SKM-1 (cell line): Measurements from ENCODE around the gene NRL.
A peak's percentile ranks its signal among the peaks of the same experiment; 100 is the strongest.

Experiments
- DNase-seq: peaks from one replicate; lab custom pipeline; 2025; ENCODE audit not compliant: unreplicated experiment; lab: John Stamatoyannopoulos, UW

Gene NRL

DNA sequence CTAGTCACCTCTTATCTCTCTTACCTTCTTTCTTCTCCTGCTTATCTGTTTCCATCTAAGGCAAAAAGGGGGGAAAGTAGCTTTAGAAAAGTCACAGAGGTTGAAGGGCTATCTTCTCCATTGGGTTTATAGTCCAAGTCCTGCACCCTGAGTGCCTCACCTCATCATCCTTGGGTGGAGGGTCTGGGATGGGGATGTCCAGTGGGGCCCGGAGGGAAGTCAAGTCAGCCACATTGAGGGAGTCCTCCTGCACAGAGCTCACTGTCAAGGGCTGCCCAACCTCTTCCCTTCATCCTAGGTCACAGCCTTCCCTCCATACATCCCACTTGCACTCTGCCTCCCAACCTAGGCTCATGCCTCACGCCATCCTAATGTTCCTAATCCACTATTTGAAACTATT, 30.5 kb upstream of the NRL start:
- no peak for DNase-seq

DNA sequence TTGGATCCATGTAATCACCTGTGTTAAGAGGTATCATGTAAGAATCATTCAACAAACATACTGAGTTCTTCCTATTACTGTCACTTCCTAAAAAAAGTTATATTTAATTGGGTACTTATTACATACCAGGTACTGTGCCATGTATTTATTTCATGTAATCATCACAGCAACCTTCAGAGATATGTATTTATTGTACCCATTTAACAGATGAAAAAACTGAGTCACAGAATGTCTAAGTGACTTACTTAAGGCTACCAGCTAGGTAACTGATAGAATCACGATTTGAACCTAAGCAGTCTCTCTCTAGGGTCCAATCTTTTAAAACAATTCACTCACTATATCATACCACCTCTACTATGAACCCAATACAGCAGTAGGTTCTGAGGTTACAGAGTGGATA, 29.7 kb upstream of the NRL start:
- no peak for DNase-seq

GRCh38 chr14:24143511-24143910, 28.8 kb upstream of the NRL start:
- DNase-seq, result no peak

GRCh38 chr14:24141097-24141880, 26.5 kb upstream of the NRL start, which contains the start of gene EMC9:
Gene EMC9, minus strand, starts transcription at chr14:24141591. Its CDS starts 287 bp downstream, at chr14:24141304.
- peak; percentile 72 for DNase-seq

- DNase-seq, result no peak
Observed at GRCh38 chr14:24139272-24139934, 24.7 kb upstream of the NRL start.

- no peak for DNase-seq
Observed at GRCh38 chr14:24138396-24139271, 23.9 kb upstream of the NRL start.

DNA sequence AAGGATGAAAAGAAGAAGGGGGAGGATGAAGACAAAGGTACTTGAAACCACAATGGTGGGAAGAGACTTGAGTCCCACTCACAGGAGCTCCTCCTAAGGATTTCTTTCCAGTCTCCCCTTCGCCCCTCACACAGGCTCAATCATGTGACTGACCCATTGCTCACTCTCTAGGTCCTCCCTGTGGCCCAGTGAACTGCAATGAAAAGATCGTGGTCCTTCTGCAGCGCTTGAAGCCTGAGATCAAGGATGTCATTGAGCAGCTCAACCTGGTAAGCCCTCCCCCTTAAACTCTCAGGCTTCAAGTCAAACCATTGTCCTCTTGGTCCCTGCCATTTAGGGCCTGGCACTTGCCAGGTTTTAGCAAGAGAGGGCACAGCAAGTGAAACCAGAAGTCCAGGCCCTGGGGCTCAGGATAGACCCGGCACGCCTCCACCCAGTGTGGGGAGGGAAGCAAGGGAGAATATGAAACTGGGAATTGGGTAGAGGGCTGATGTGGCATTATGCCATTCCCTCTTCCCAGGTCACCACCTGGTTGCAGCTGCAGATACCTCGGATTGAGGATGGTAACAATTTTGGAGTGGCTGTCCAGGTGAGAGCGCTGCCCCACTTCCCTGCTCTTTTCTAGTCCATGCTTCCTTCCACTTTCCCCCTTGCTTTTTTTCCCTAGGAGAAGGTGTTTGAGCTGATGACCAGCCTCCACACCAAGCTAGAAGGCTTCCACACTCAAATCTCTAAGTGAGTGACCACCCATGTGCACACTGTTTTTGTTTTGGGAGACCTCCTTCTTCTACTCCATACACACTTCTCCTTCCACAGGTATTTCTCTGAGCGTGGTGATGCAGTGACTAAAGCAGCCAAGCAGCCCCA, 23.0 kb upstream of the NRL start:
- no peak for DNase-seq

GRCh38 chr14:24136684-24137528, 22.2 kb upstream of the NRL start:
- DNase-seq, result no peak

GRCh38 chr14:24135834-24136683, 21.3 kb upstream of the NRL start, which contains the start of gene PSME1:
Gene PSME1, plus strand, starts transcription at chr14:24136194. Its CDS starts 69 bp downstream, at chr14:24136263.
- peak; percentile 43 for DNase-seq

DNA sequence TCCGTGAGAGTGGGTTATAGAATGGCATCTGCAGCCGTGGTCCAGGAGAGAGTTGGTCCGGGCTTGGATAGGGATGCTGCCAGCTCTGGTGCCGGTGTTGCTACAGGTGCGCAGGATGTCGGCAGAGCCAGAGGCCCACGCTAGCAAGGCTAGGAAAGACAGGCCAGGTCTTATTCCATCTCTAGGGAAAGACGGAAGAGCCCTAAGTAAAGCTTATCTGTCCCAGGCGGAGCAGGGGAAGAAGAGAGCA, 20.8 kb upstream of the NRL start:
- no peak for DNase-seq

DNA sequence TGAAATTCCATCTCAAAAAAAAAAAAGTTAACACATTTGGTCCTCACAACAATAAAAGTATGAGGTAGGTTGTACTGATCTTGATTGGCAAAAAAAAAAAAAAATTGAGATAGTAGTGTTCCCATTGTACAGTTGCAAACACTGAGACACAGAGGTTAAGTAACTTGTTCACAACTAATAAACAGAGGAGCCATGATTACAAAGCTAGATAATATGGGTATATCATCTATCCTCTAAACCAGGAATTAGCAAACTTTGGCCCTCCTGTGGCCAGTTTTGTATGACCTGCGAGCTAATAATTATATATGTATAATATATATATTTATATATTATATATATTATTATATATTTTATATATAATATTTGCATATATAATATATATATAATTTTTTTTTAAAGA, 19.0 kb upstream of the NRL start:
- no peak for DNase-seq

DNA sequence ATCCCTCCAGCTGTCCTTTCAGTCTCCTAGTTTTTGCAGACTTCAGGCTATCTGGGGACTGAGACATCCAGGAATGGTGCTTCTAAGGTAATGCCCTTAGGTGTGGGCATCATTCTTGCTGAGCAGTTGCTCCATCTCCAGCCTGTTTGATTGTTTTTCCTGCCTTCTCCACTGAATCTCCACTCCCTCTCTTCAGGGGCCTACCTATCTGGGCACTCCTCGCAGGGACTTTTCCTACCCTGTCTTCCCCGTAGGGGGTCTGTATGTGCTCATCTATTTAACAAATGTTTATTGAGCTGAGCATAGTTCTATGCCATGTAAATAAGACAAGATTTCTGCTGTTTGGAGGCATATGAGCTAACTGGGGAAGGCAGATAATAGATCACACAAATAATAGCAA, 18.2 kb upstream of the NRL start:
- no peak for DNase-seq

DNA sequence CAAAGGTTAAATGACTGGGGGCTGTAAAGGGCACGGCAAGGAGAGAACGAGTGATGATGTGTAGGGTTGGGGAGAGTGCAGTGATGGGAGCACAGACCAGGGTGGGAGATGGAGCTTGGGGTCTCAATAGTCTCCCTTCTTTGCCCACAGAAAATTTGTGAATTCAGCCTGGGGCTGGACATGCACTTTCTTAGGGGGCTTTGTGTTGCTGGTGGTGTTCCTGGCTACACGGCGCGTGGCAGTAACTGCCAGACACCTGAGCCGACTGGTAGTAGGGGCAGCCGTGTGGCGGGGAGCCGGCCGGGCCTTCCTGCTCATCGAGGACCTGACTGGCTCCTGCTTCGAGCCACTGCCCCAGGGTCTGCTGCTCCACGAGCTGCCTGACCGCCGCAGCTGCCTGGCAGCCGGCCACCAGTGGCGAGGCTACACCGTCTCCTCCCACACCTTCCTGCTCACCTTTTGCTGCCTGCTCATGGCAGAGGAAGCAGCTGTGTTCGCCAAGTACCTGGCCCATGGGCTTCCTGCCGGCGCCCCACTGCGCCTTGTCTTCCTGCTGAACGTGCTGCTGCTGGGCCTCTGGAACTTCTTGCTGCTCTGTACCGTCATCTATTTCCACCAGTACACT, 17.4 kb upstream of the NRL start:
- no peak for DNase-seq

GRCh38 chr14:24131549-24131966, 16.8 kb upstream of the NRL start:
- no peak for DNase-seq

DNA sequence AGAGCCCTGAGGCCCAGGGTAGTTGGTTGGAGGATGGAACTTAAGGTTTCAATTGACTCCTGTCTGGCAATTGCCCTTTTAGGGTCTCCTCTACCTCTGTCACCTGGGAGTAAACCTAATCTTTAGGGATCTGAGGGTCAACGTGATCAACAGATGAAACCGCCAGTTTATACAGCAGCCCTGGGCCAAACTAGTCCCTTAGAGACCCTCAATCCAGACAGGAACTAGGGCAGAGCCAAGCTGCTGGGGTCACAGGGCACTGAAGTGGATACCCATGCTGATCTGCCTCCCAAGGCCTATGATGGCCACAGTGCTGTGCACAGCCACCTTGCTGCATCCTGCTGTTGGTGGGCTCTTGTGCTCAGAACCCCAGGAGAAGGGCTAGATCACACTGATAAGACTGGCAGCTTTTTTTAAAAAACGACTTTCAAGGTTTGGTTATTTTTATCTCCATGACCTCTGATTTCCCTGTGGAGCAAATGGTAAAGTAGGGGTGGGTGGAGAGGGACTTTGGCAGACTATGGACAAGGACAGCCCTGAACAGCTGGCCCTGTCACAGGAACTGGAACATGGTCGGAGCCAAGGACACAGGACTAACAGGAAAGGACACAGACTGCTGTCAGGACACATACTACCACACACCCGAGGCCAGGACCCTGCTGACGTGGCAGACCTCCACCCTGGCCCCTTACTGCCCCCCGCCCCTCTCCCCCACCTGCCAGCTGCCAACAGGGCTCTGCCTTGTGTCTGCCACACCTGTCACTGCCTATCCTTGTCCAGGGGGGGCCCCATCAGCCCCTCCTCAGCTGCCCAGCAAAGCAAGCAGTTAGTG, 16.2 kb upstream of the NRL start:
- no peak for DNase-seq

DNA sequence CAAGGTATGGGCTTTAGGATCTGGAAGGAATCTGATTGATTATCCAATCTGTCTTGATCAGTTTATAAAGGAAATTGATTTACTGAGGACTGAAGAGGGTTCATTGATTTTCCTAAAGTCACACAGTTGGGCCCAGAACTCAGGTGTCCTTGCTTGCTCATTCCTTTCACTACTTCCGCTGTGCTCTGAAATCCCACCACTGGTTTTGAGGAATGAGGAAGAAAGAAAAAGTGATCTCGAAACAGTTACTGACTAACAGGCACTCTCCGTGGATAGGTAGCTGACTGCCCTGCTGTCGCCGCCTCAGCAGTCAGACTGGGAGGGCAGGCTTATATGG, 15.6 kb upstream of the NRL start, which contains the start of gene FITM1:
TSS of gene FITM1 (plus strand) at position 280 of the 337 bp plus-strand sequence. CDS start 905 bp downstream, outside the sequence.
- DNase-seq, result no peak

- no peak for DNase-seq
Observed at GRCh38 chr14:24129410-24129998, 14.8 kb upstream of the NRL start.
